ENCODE measurements around the gene IFIT1.
"Not testable (repeated sequence)": the region's sequence is repeated elsewhere in the genome, so short reads cannot be mapped to it uniquely, and the experiment has no call there.

The IFIT1 gene

DNA sequence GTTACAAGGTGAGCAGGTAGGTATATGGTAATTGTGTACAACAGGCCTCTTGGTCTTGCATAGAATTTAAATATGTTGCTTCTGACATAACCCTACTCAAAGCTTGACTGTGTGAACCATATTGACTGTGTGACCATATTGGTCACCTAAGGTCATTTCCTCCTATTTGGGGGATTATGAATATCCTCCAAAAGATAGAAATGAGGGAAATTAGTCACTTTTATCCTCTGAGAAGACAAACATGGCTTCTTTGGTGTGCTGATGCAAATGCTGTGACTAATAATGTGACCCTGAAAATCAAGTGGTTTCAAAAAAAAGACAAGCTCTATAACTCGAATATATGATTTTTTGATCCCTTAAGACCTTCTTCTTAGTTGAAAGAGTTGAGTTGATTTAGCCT is 49.9 kb downstream of the IFIT1 start:
- no peak for DNase-seq

DNA sequence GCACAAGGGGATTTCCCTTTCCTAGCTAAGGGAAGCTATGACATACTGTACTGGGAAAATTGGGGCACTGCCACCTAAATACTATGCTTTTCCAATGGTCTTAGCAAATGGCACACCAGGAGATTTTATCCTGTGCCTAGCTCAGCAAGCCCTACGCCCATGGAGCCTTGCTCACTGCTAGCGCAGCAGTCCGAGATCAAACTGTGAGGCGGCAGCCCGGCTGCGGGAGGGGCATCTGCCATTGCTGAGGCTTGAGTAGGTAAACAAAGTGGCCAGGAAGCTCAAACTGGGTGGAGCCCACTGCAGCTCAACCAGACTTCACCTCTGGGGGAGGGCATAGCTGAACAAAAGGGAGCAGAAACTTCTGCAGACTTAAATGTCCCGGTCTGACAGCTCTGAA is 52.4 kb downstream of the IFIT1 start:
- DNase-seq, result not testable (repeated sequence)

DNA sequence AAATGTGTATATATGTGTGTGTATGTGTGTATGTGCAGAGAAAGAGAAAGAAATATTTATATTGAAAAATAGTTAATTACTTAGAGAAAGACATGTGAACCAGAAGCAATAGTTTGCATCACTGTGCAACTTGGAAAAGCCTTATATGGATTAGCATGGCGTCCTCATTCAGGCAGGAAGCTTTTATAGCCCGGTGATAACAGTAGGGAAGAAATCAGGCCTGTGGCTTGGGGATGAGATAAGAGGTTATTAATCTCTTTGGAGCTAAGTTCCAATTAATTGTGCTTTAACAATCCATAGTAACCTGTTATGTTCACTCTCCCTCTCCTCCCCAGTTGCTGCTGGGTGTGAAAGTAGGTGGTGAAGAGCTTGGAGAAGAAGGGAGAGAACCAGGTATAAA is 58.5 kb downstream of the IFIT1 start:
- no peak for DNase-seq

DNA sequence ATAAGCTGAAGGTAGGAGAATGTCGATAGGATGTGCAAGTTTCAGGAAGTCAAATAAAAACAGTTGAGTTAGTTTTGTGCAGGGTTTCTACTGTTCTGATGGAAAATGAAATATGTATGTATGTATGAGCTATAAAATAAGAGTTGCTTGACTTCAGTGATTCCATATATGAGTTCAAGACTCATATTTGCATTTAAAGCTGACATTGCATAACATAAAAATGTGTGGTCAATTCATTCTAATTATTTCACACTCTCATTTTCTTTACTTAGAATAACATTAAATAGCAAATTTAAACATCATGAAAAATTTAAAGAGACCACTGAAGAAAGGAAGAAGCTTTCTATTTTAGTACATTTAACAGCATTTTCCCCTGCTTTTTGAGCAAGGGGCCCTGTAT is 59.8 kb downstream of the IFIT1 start:
- DNase-seq, result no peak

DNA sequence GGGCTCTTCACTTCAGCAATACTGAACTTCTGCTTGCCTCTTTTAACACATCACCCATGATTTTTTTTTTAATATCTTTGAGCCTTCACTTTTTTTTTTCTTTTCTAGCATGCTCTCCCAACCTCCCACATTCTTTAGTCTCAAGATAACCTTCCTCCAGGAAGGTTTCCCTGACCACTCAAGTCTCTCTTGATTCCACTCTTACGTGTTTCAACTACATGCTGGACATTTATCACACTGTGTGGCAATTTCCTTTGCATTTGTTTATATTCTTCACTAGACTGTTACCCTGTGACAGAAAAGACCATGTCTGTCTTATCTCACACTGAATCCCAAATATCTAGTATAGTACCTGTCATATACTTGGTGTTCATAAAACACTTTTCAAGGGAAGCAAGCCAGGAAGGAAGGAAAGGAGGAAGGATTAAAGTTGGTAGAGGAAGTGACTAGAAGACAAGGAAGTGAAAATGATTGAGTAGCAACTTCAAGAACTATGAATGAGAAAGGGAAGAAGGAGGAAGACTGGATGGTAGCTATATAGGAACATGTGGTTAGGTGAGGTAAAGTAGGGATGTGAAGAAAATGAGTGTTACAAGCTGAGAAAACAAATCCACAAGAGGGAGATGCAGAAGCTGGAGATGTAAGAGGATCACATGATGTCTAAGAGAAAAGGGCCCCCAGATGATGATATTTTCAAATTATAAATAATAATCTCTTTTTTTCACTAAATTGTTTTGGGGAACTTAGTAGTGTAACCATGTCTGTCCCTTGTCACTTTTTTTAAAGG is 62.3 kb downstream of the IFIT1 start:
- DNase-seq, result no peak

All from hematopoietic multipotent progenitor cell treated with erythropoietin and hydrocortisone succinate and interleukin-3 and kit ligand, for 6 days (in vitro differentiated cells).